ENCODE data around the gene MAOA.

The MAOA gene

DNA sequence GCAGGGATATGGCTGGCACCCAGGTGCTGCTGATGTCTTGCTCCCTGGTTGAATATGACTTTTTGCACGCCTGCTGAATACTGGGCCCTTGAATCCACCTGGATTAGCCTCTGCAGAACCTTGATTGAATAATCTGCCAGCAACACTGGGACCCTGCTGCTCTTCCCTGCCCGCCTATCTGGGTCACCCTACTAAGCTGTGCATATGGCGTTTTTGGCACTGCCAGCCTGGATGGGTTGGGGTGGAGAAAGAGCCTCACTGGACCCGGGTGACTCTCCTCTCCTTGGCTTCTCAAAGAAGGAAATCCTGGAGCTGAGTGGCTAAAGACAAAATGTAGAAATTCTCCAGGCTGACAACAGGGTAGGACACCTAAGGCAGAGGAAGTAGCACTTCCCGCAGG, 100.0 kb downstream of the MAOA start:
- no peak for DNase-seq

DNA sequence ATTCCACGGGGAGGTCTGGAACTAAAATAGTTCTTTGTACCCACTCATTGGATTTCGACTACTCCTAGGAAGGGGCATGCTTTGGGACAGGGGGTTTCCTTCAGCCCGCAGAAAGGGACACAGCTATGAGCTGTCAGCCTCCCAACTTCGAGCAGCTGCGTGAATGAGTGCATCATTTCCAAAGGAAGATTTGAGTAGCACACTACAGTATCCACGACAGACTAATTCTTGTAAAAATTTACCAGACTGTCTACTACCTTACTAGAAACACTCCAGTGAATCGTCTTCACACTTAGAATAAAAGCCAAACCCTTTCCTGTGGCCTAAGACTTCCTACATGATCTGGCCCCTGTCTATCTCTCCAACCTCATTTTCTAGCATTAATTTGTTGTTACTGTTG, 101.9 kb downstream of the MAOA start:
- no peak for DNase-seq

DNA sequence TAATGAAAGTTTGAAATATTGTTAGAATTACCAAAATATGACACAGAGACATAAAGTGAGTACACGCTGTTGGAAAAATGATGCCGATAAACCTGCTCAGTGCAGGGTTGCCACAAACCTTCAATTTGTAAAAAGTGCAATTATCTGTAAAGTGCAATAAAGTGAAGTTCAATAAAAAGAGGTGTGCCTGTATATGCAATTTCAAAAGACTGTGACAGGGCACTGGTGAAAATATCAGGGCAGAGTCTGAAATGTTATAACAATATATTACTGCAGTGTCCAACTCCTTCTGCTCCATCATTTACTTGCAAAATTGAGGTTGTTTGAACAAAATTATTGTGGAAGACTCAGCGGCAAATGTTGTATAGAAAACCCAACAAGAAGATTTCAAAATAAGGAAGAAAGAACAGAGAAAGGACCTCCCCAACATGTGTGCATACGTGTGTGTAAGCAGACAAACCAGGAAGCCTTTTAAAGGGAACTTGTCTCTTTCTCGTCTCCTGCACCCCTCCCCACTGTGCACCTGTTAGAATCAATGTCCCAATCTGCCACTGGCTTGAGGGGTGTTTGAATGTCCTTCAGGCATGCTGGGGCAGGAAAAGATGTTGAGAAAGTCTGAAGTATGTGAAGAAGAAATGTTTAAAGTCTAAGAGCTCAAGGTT, 130.0 kb downstream of the MAOA start:
- DNase-seq: no peak

All from amygdala (tissue), 56 donors.